HepG2 (cell line): ENCODE data around the gene COL8A1. TPM values are rescaled to one million over a fixed set of nuclear protein-coding genes. Genes with fewer than 3 reads are reported as not detected.

Experiments
- ATAC-seq: fragments of 200-7000 bp; cut with Tn5 transposase; 3 replicates; pipeline ENCODE4 v1.9.1; 2020; ENCODE audit warnings: mild to moderate bottlenecking, moderate library complexity
- BruUV-seq: library from RNA; stranded (reverse); fragments of 400-500 nt; replicated peaks from 2 replicates; lab custom pipeline; 2021; lab: Mats Ljungman, UMichigan
- CTCF ChIA-PET: fragments of 300-600 bp; formaldehyde crosslinking; extraction: SDS; loops from one replicate; lab custom pipeline; 2021; ENCODE audit warnings: low total read pairs, inconsistent platforms, low intra/inter-chr PET ratio; lab: Yijun Ruan, JAX
- POLR2A ChIA-PET: fragments of 350-600 bp; sonication (Branson Sonifier 250); formaldehyde crosslinking; loops from one replicate; lab custom pipeline; 2020; ENCODE audit warnings: antibody characterized with exemption, inconsistent platforms; lab: Yijun Ruan, JAX
- DNase-seq: peaks from one replicate; pipeline ENCODE4 v3.0.0-alpha.2; 2015; ENCODE audit warnings: low spot score
- FAIRE-seq: peaks from 3 replicates; lab custom pipeline; 2011; peaks lifted over from hg19 to GRCh38; lab: Jason Lieb, UNC
- H2AFZ ChIP-seq: one replicate; pipeline ENCODE4 v1.6.1; 2011; ENCODE audit warnings: low read length, inconsistent platforms
- H3K27ac ChIP-seq: fragments of 300-600 bp; 3 replicates; pipeline ENCODE4 v1.8.0; 2011; ENCODE audit warnings: mixed run types, mild to moderate bottlenecking, mixed read lengths, low read length, inconsistent platforms; ENCODE audit not compliant: insufficient read depth; ENCODE audit errors: extremely low read length
- H3K27me3 ChIP-seq, 2 experiments: fragments of 200-600 bp in 1 of 2; 2 replicates in 1 of 2; 3 replicates in 1 of 2; pipeline versions ENCODE4 v1.6.0 to v1.8.0; 2011; ENCODE audit warnings: low read length in 2 of 2, mild to moderate bottlenecking in 2 of 2, moderate library complexity in 2 of 2, inconsistent platforms in 1 of 2; ENCODE audit not compliant: insufficient read depth in 2 of 2, control insufficient read depth in 1 of 2
- H3K36me3 ChIP-seq, 2 experiments: fragments of 200-600 bp in 1 of 2; replicated peaks in 1 of 2; 2 replicates in 1 of 2; 3 replicates in 1 of 2; pipeline versions ENCODE4 v1.5.1 to v1.8.0; 2011; ENCODE audit warnings: low read length in 2 of 2, inconsistent platforms in 1 of 2; ENCODE audit not compliant: insufficient read depth in 2 of 2, control insufficient read depth in 1 of 2
- H3K4me1 ChIP-seq: 2 replicates; pipeline ENCODE4 v1.5.1; 2012; ENCODE audit warnings: low read length, inconsistent platforms; ENCODE audit not compliant: insufficient read depth
- H3K4me2 ChIP-seq: 2 replicates; pipeline ENCODE4 v1.6.0; 2011; ENCODE audit warnings: low read depth, low read length, inconsistent platforms
- H3K4me3 ChIP-seq, 3 experiments: fragments of 200-600 bp in 1 of 3; sonication (generic), shearing (Covaris generic) in 1 of 3; replicated peaks in 1 of 3; 2 replicates each; pipeline ENCODE4 v1.5.1; 2011 to 2016; ENCODE audit warnings: low read length in 3 of 3, inconsistent platforms in 2 of 3, low read depth in 2 of 3, mild to moderate bottlenecking in 2 of 3, control low read depth in 1 of 3, mixed read lengths in 1 of 3; ENCODE audit not compliant: insufficient read depth in 1 of 3
- H3K79me2 ChIP-seq: one replicate; pipeline ENCODE4 v1.6.1; 2011; ENCODE audit warnings: low read length, inconsistent platforms; ENCODE audit not compliant: insufficient read depth
- H3K9ac ChIP-seq: 2 replicates; pipeline ENCODE4 v1.6.0; 2011; ENCODE audit warnings: mild to moderate bottlenecking, low read depth, low read length, inconsistent platforms; ENCODE audit not compliant: insufficient read depth
- H3K9me3 ChIP-seq: 2 replicates; pipeline ENCODE4 v1.5.1; 2012; ENCODE audit warnings: mild to moderate bottlenecking, low read length
- H4K20me1 ChIP-seq: 2 replicates; pipeline ENCODE4 v1.6.0; 2011; ENCODE audit warnings: inconsistent platforms, mild to moderate bottlenecking, low read length, moderate library complexity; ENCODE audit not compliant: insufficient read depth
- ATF7 ChIP-seq, 2 experiments: fragments of 450-650 bp in 1 of 2; sonication (generic) in 1 of 2; formaldehyde crosslinking in 1 of 2; IDR thresholded peaks; 2 replicates each; pipeline versions ENCODE4 v1.4.0 to v1.6.1; 2016 to 2020; ENCODE audit warnings: antibody characterized with exemption in 1 of 2, mild to moderate bottlenecking in 1 of 2, missing genetic modification reagents in 1 of 2
- HMGXB4 ChIP-seq, 2 experiments: sonication (generic) in 1 of 2; formaldehyde crosslinking in 1 of 2; IDR thresholded peaks; 2 replicates each; pipeline versions ENCODE4 v1.4.0 to v1.6.1; 2018 to 2020; ENCODE audit warnings: missing genetic modification reagents in 2 of 2, borderline replicate concordance in 1 of 2, low read depth in 1 of 2, mild to moderate bottlenecking in 1 of 2, missing biosample characterization in 1 of 2
- KDM5B ChIP-seq: sonication (generic); formaldehyde crosslinking; IDR thresholded peaks from 2 replicates; pipeline ENCODE4 v1.4.0; 2020; ENCODE audit warnings: missing genetic modification reagents, mild to moderate bottlenecking, borderline replicate concordance
- NFYB ChIP-seq: sonication (generic); formaldehyde crosslinking; IDR thresholded peaks from 2 replicates; pipeline ENCODE4 v1.4.0; 2020; ENCODE audit warnings: missing genetic modification reagents
- PRDM10 ChIP-seq: sonication (generic); formaldehyde crosslinking; IDR thresholded peaks from 2 replicates; pipeline ENCODE4 v1.4.0; 2020; ENCODE audit warnings: low read depth, missing genetic modification reagents
- PRMT3 ChIP-seq: sonication (generic); formaldehyde crosslinking; IDR thresholded peaks from 2 replicates; pipeline ENCODE4 v1.8.1; 2022; ENCODE audit warnings: low read depth, mild to moderate bottlenecking, moderate library complexity, missing genetic modification reagents, borderline replicate concordance
- REXO4 ChIP-seq: sonication (generic); formaldehyde crosslinking; IDR thresholded peaks from 2 replicates; pipeline ENCODE4 v1.8.0; 2022; ENCODE audit warnings: missing genetic modification reagents, mild to moderate bottlenecking, borderline replicate concordance
- SIX4 ChIP-seq: sonication (generic); formaldehyde crosslinking; IDR thresholded peaks from 2 replicates; pipeline ENCODE4 v1.4.0; 2020; ENCODE audit warnings: missing genetic modification reagents
- SOX13 ChIP-seq, 3 experiments: fragments of 450-650 bp in 1 of 3; sonication (generic) in 1 of 3; formaldehyde crosslinking in 1 of 3; IDR thresholded peaks in 2 of 3; conservative IDR thresholded peaks in 1 of 3; 2 replicates each; pipeline versions ENCODE4 v1.5.0 to v1.6.1; 2016 to 2020; ENCODE audit warnings: antibody characterized with exemption in 1 of 3, mild to moderate bottlenecking in 1 of 3, missing compliant biosample characterization in 1 of 3, missing genetic modification reagents in 1 of 3, moderate library complexity in 1 of 3
- YEATS4 ChIP-seq: sonication (generic); formaldehyde crosslinking; IDR thresholded peaks from 2 replicates; pipeline ENCODE4 v1.4.0; 2020; ENCODE audit warnings: missing genetic modification reagents, borderline replicate concordance
- ZBTB20 ChIP-seq: sonication (generic); formaldehyde crosslinking; IDR thresholded peaks from 2 replicates; pipeline ENCODE4 v1.8.1; 2023; ENCODE audit warnings: missing genetic modification reagents, low read depth, mild to moderate bottlenecking, borderline replicate concordance
- ZIK1 ChIP-seq: sonication (generic); formaldehyde crosslinking; IDR thresholded peaks from 2 replicates; pipeline ENCODE4 v1.5.0; 2020; ENCODE audit warnings: mild to moderate bottlenecking, low read depth, missing genetic modification reagents, borderline replicate concordance
- ZNF354B ChIP-seq: sonication (generic); formaldehyde crosslinking; IDR thresholded peaks from 2 replicates; pipeline ENCODE4 v1.8.0; 2022; ENCODE audit warnings: mild to moderate bottlenecking, missing genetic modification reagents
- ZNF678 ChIP-seq: sonication (generic); formaldehyde crosslinking; IDR thresholded peaks from 2 replicates; pipeline ENCODE4 v1.4.0; 2020; ENCODE audit warnings: mild to moderate bottlenecking, missing genetic modification reagents
- WGBS: methylation state at CpG from one replicate; pipeline ENCODE4 v1.1.6; 2017; ENCODE audit warnings: low lambda C conversion rate; 5-methylcytosine and 5-hydroxymethylcytosine counted together
- in situ Hi-C: cut with HindIII; loops from 2 replicates; pipeline ENCODE4 v1.10.0; 2017; ENCODE audit warnings: low pct_unique_long_range_greater_than_20kb; ENCODE audit not compliant: extremely low pct_ligation_motif_present
- intact Hi-C: fragments of 100-400 bp; cut with micrococcal nuclease; formaldehyde crosslinking; loops from one replicate; pipeline ENCODE4 v1.10.0; 2022; ENCODE audit not compliant: unreplicated experiment
- polyA plus RNA-seq, 8 experiments: library from polyadenylated mRNA; depleted of rRNA in 3 of 8; stranded (reverse) in 7 of 8; unstranded in 1 of 8; fragments of >200 nt; fragmentation: Illumina TruSeq in 4 of 8; extraction: Trizol in 4 of 8; gene quantifications; 2 replicates each; pipeline versions ENCODE4 v1.2.1 to v1.2.3, GENCODE V29; 2011 to 2016; ENCODE audit warnings: low read depth in 4 of 8, missing spikeins in 1 of 8, mixed read lengths in 1 of 8; ENCODE audit not compliant: insufficient read depth in 1 of 8
- total RNA-seq, 5 experiments: library from RNA; depleted of rRNA; stranded (reverse); fragments of >200 nt; fragmentation: Illumina TruSeq; extraction: Trizol; gene quantifications; 2 replicates each; pipeline ENCODE4 v1.2.3, GENCODE V29; 2016; ENCODE audit warnings: low read depth in 1 of 5

Gene COL8A1
- total and polyA plus RNA-seq, 2 of the 13 experiments (the other 11 are each of a cell fraction or from before 2014, with no cell fraction given): not detected

- no peak for TF ChIP-seq ATF7 (IDR thresholded peaks at IDR 0.05)
- TF ChIP-seq ATF7 (CRISPR knock-in tag; IDR thresholded peaks at IDR 0.05): no peak
- no peak for TF ChIP-seq PRMT3
- no peak for TF ChIP-seq ZNF354B (CRISPR knock-in tag)
- TF ChIP-seq NFYB (CRISPR knock-in tag): no peak
- TF ChIP-seq KDM5B: no peak
- TF ChIP-seq ZIK1 (CRISPR knock-in tag): no peak
- no peak for TF ChIP-seq SOX13 (IDR thresholded peaks at IDR 0.05)
- no peak for TF ChIP-seq SOX13 (CRISPR knock-in tag; conservative IDR thresholded peaks at IDR 0.05 in 1 of 2, IDR thresholded peaks at IDR 0.05 in 1 of 2)
Observed at GRCh38 chr3:99704417-99704816, 66.0 kb downstream of the COL8A1 start (continued).

GRCh38 chr3:99706410-99706809 is 68.0 kb downstream of the COL8A1 start:
- ChIA-PET CTCF (no interaction called here), POLR2A (no interaction called here)
- in situ Hi-C loops: no loop called here
- Histone ChIP-seq H3K36me3 (no peaks in the 10 kb centered on the region), H3K9me3 (no peaks in the 10 kb centered on the region), H3K27me3 (peaks cover 0 to 4% of the 10 kb centered on the region in 2 experiments; a peak in 1 of 5 replicates), H4K20me1 (no peaks in the 10 kb centered on the region), H2AFZ (no peak overlapping the region), H3K4me3 (no peak overlapping the region), H3K4me1 (no peaks in the 10 kb centered on the region), H3K79me2 (no peaks in the 10 kb centered on the region), H3K27ac (no peak overlapping the region), H3K9ac (no peak overlapping the region), H3K4me2 (no peak overlapping the region)
- 0% methylated on average over 1 of the region's 1 CpG for WGBS
- TF ChIP-seq PRDM10 (CRISPR knock-in tag) (no peak), ZBTB20 (CRISPR knock-in tag) (no peak), HMGXB4 (CRISPR knock-in tag; IDR thresholded peaks at IDR 0.05; ENCODE audit: borderline replicate concordance in 1 of 2, low read depth in 1 of 2) (no peak), SIX4 (CRISPR knock-in tag) (no peak), ZNF678 (CRISPR knock-in tag) (no peak), YEATS4 (CRISPR knock-in tag) (no peak), REXO4 (CRISPR knock-in tag) (no peak)
- ATAC-seq (no peak), DNase-seq (no peak), FAIRE-seq (no peak)
- intact Hi-C loops: no loop called here
- BruUV-seq: no TSS peak
